ENCODE data around the gene CEBPA.

CEBPA gene

GRCh38 chr19:33271246-33272021 is 30.9 kb downstream of the CEBPA start:
- no peak for DNase-seq (ENCODE audit: low spot score)

GRCh38 chr19:33270769-33271168 is 31.6 kb downstream of the CEBPA start:
- DNase-seq (ENCODE audit: low spot score), result no peak

GRCh38 chr19:33269016-33269415 is 33.3 kb downstream of the CEBPA start:
- no peak for DNase-seq (ENCODE audit: low spot score)

GRCh38 chr19:33268162-33268991 is 34.0 kb downstream of the CEBPA start:
- DNase-seq (ENCODE audit: low spot score), result no peak

- no peak for DNase-seq (ENCODE audit: low spot score)
Observed at GRCh38 chr19:33267706-33268105, 34.6 kb downstream of the CEBPA start.

- DNase-seq (ENCODE audit: low spot score), result no peak
Observed at GRCh38 chr19:33266974-33267484, 35.3 kb downstream of the CEBPA start.

- DNase-seq (ENCODE audit: low spot score), result no peak
Observed at GRCh38 chr19:33264881-33265445, 37.4 kb downstream of the CEBPA start.

GRCh38 chr19:33263325-33264023 is 38.9 kb downstream of the CEBPA start:
- no peak for DNase-seq (ENCODE audit: low spot score)

- DNase-seq (ENCODE audit: low spot score), result no peak
Observed at GRCh38 chr19:33261511-33262189, 40.7 kb downstream of the CEBPA start.

GRCh38 chr19:33260628-33261418 is 41.5 kb downstream of the CEBPA start:
- no peak for DNase-seq (ENCODE audit: low spot score)

GRCh38 chr19:33259539-33259938 is 42.8 kb downstream of the CEBPA start:
- no peak for DNase-seq (ENCODE audit: low spot score)

- no peak for DNase-seq (ENCODE audit: low spot score)
Observed at GRCh38 chr19:33257828-33258227, 44.5 kb downstream of the CEBPA start.

GRCh38 chr19:33256261-33256660 is 46.1 kb downstream of the CEBPA start:
- DNase-seq (ENCODE audit: low spot score), result no peak

GRCh38 chr19:33255781-33256180 is 46.6 kb downstream of the CEBPA start:
- no peak for DNase-seq (ENCODE audit: low spot score)

GRCh38 chr19:33254245-33254824 is 48.0 kb downstream of the CEBPA start:
- DNase-seq (ENCODE audit: low spot score), result no peak

- no peak for DNase-seq (ENCODE audit: low spot score)
Observed at GRCh38 chr19:33252971-33253370, 49.4 kb downstream of the CEBPA start.

GRCh38 chr19:33252418-33252962 is 49.8 kb downstream of the CEBPA start:
- no peak for DNase-seq (ENCODE audit: low spot score)

- DNase-seq (ENCODE audit: low spot score), result no peak
Observed at GRCh38 chr19:33251526-33252090, 50.7 kb downstream of the CEBPA start.

GRCh38 chr19:33251076-33251475 is 51.3 kb downstream of the CEBPA start:
- no peak for DNase-seq (ENCODE audit: low spot score)

- DNase-seq (ENCODE audit: low spot score), result no peak
Observed at GRCh38 chr19:33250500-33250899, 51.8 kb downstream of the CEBPA start.
